Keratinocyte (primary cell): Measurements from ENCODE around the gene HOXB4. TPM values are rescaled to one million over a fixed set of nuclear protein-coding genes. Genes with fewer than 3 reads are reported as not detected.

Experiments used
- DNase-seq: peaks from one replicate; pipeline ENCODE4 v3.0.0-alpha.2; 2011; ENCODE audit warnings: low read depth, missing footprints, low spot score
- FAIRE-seq: peaks from 2 replicates; lab custom pipeline; 2011; peaks lifted over from hg19 to GRCh38; lab: Jason Lieb, UNC
- H2AFZ ChIP-seq: 2 replicates; pipeline ENCODE4 v1.6.0; 2012; ENCODE audit warnings: low read length, control low read depth, inconsistent platforms; ENCODE audit not compliant: control insufficient read depth
- H3K27ac ChIP-seq: 2 replicates; pipeline ENCODE4 v1.5.1; 2011; ENCODE audit warnings: low read length; ENCODE audit not compliant: control insufficient read depth, insufficient read depth
- H3K27me3 ChIP-seq: 3 replicates; pipeline ENCODE4 v1.6.0; 2011; ENCODE audit warnings: low read length; ENCODE audit not compliant: control insufficient read depth, insufficient read depth; ENCODE audit errors: extremely low read depth
- H3K36me3 ChIP-seq, 2 experiments: 2 replicates in 1 of 2; 3 replicates in 1 of 2; pipeline ENCODE4 v1.5.1; 2011; ENCODE audit warnings: low read length in 2 of 2, mild to moderate bottlenecking in 1 of 2; ENCODE audit not compliant: control insufficient read depth in 2 of 2, insufficient read depth in 2 of 2; ENCODE audit errors: extremely low read depth in 1 of 2
- H3K4me1 ChIP-seq: 3 replicates; pipeline ENCODE4 v1.5.1; 2011; ENCODE audit warnings: low read length; ENCODE audit not compliant: control insufficient read depth, insufficient read depth; ENCODE audit errors: extremely low read depth
- H3K4me2 ChIP-seq: 3 replicates; pipeline ENCODE4 v1.6.0; 2011; ENCODE audit warnings: low read depth, low read length; ENCODE audit not compliant: control insufficient read depth, insufficient read depth; ENCODE audit errors: extremely low read depth
- H3K4me3 ChIP-seq, 3 experiments: fragments of 200-600 bp in 1 of 3; sonication (generic) in 1 of 3; 2 replicates in 2 of 3; 3 replicates in 1 of 3; pipeline ENCODE4 v1.5.1; 2011 to 2016; ENCODE audit warnings: low read length in 3 of 3, mild to moderate bottlenecking in 3 of 3, control low read depth in 2 of 3, inconsistent platforms in 1 of 3, low read depth in 1 of 3, mixed read lengths in 1 of 3, mixed run types in 1 of 3, moderate library complexity in 1 of 3; ENCODE audit not compliant: control insufficient read depth in 2 of 3, insufficient read depth in 2 of 3; ENCODE audit errors: extremely low read depth in 1 of 3
- H3K79me2 ChIP-seq: 2 replicates; pipeline ENCODE4 v1.6.0; 2012; ENCODE audit warnings: low read length; ENCODE audit not compliant: control insufficient read depth, insufficient read depth
- H3K9ac ChIP-seq: 3 replicates; pipeline ENCODE4 v1.6.0; 2011; ENCODE audit warnings: low read length; ENCODE audit not compliant: control insufficient read depth, insufficient read depth; ENCODE audit errors: extremely low read depth
- H3K9me1 ChIP-seq: 3 replicates; pipeline ENCODE4 v1.6.0; 2011; ENCODE audit warnings: low read length; ENCODE audit not compliant: control insufficient read depth, insufficient read depth; ENCODE audit errors: extremely low read depth
- H3K9me3 ChIP-seq: 2 replicates; pipeline ENCODE4 v1.5.1; 2012; ENCODE audit warnings: low read depth, low read length; ENCODE audit not compliant: control insufficient read depth
- H4K20me1 ChIP-seq: 3 replicates; pipeline ENCODE4 v1.6.0; 2011; ENCODE audit warnings: low read length; ENCODE audit not compliant: control insufficient read depth, insufficient read depth; ENCODE audit errors: extremely low read depth
- EZH2 ChIP-seq: IDR thresholded peaks from one replicate; pipeline ENCODE4 v1.6.1; 2012; ENCODE audit warnings: inconsistent platforms, mild to moderate bottlenecking, low read length, moderate library complexity
- dilution Hi-C: fragments of 300-500 bp; cut with MboI; formaldehyde crosslinking; loops from one replicate; pipeline ENCODE4 v1.7.0; 2020; ENCODE audit warnings: low sequenced_read_pairs; ENCODE audit not compliant: extremely low pct_ligation_motif_present
- polyA plus RNA-seq, 5 experiments: library from polyadenylated mRNA; depleted of rRNA in 3 of 5; stranded (reverse) in 3 of 5; stranded (forward) in 1 of 5; unstranded in 1 of 5; fragments of >200 nt; gene quantifications; 1 replicate in 1 of 5; 2 replicates in 3 of 5; 3 replicates in 1 of 5; pipeline versions ENCODE4 v1.2.1 to v1.2.3, GENCODE V29; 2011 to 2012; ENCODE audit warnings: missing spikeins in 2 of 5, low read depth in 1 of 5, low replicate concordance in 1 of 5
- TF ChIP-seq, protein P1 (sequence below), 3 experiments: IDR thresholded peaks in 1 of 3; conservative IDR thresholded peaks in 1 of 3; optimal IDR thresholded peaks in 1 of 3; 2 replicates in 2 of 3; 3 replicates in 1 of 3; pipeline versions ENCODE3 to v1.5.1; 2011; ENCODE audit warnings: low read length in 3 of 3, mild to moderate bottlenecking in 3 of 3, moderate library complexity in 2 of 3, control low read depth in 1 of 3, inconsistent platforms in 1 of 3; ENCODE audit not compliant: insufficient read depth in 2 of 3; ENCODE audit errors: extremely low read depth in 1 of 3

The HOXB4 gene
- polyA plus RNA-seq, 1 donor (not counting 4 experiments of a cell fraction or from before 2014, with no cell fraction given): 0.59 TPM

DNA sequence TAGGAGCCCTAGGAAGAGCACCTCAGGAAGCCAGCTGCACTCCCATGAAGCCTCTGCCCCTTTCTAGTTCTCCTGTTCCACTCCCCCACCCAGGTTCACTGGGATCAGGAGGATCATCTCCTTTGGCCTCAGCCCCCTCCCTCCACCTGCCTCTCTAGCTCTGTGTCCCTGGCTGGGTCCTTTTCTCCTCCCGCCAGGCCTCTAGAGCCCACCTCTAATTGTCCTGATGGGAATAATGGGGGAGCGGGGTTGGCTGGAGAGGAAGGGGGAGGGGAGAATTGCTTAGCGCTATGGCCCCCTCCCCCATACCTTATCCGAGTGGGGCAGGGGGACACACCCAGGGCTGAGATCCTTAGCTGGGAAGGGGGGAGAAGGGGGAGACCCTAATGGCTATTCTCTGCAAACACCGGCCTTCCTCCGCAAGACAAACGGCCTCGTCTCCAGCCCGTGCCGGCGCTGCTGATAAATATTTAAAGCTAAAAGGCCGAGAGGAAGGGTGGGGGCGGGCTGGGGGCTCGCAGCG, 31.7 kb upstream of the HOXB4 start:
- H3K9me1 ChIP-seq: no peaks in the 10 kb centered on the region
- dilution Hi-C loops: no loop called here
- H3K27ac ChIP-seq: no peak overlapping the region
- no peaks in the 10 kb centered on the region for H3K36me3 ChIP-seq
- peaks cover 8% of the 10 kb centered on the region for H3K4me1 ChIP-seq
- peak overlapping the region; percentile 51 to 78 (median 67) for H3K4me3 ChIP-seq
- H3K4me2 ChIP-seq: peak overlapping the region; percentile 90
- TF ChIP-seq, protein P1, sequence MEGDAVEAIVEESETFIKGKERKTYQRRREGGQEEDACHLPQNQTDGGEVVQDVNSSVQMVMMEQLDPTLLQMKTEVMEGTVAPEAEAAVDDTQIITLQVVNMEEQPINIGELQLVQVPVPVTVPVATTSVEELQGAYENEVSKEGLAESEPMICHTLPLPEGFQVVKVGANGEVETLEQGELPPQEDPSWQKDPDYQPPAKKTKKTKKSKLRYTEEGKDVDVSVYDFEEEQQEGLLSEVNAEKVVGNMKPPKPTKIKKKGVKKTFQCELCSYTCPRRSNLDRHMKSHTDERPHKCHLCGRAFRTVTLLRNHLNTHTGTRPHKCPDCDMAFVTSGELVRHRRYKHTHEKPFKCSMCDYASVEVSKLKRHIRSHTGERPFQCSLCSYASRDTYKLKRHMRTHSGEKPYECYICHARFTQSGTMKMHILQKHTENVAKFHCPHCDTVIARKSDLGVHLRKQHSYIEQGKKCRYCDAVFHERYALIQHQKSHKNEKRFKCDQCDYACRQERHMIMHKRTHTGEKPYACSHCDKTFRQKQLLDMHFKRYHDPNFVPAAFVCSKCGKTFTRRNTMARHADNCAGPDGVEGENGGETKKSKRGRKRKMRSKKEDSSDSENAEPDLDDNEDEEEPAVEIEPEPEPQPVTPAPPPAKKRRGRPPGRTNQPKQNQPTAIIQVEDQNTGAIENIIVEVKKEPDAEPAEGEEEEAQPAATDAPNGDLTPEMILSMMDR (optimal IDR thresholded peaks at IDR 0.05 in 1 of 3, IDR thresholded peaks at IDR 0.05 in 1 of 3, conservative IDR thresholded peaks at IDR 0.05 in 1 of 3; ENCODE audit: extremely low read depth in 1 of 3, insufficient read depth in 2 of 3, low read length in 3 of 3): no peak
- peak; percentile 20 for TF ChIP-seq EZH2
- peak overlapping the region; percentile 84 for H2AFZ ChIP-seq
- no peaks in the 10 kb centered on the region for H4K20me1 ChIP-seq
- FAIRE-seq (no peak), DNase-seq (no peak)
- H3K9me3 ChIP-seq: no peaks in the 10 kb centered on the region
- peaks cover 90% of the 10 kb centered on the region for H3K27me3 ChIP-seq
- H3K79me2 ChIP-seq: no peaks in the 10 kb centered on the region
- H3K9ac ChIP-seq: no peak overlapping the region

DNA sequence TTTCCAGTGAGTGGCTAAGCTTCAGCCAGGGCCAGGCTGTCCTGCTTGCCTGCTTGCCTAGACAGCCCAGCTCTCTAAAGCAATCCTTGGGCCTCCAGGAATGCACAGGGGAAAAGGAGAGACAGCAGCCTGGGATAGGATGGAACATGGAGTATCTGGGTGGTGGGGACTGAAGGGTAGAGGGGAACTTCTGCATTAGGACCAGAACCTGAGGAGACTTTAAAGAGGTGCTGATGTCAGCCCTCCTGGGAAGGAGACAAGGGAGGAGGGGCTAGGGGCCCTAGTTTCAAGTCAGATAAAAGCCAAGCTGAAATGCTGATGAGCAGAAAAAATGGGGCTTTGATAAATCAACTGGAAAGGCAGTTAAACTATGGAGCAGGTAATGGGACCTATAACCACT, 30.9 kb upstream of the HOXB4 start:
- Histone ChIP-seq H3K4me3 (no peak overlapping the region), H3K4me2 (no peak overlapping the region), H3K27me3 (peaks cover 90% of the 10 kb centered on the region), H3K9me1 (no peaks in the 10 kb centered on the region), H3K27ac (no peak overlapping the region), H4K20me1 (no peaks in the 10 kb centered on the region), H3K9me3 (no peaks in the 10 kb centered on the region), H2AFZ (no peak overlapping the region), H3K9ac (no peak overlapping the region), H3K36me3 (no peaks in the 10 kb centered on the region), H3K79me2 (no peaks in the 10 kb centered on the region), H3K4me1 (peaks cover 5% of the 10 kb centered on the region)
- no peak for FAIRE-seq
- TF ChIP-seq, protein P1 (optimal IDR thresholded peaks at IDR 0.05 in 1 of 3, IDR thresholded peaks at IDR 0.05 in 1 of 3, conservative IDR thresholded peaks at IDR 0.05 in 1 of 3; ENCODE audit: extremely low read depth in 1 of 3, insufficient read depth in 2 of 3, low read length in 3 of 3): no peak
- TF ChIP-seq EZH2: no peak
- dilution Hi-C loops: no loop called here
- DNase-seq: no peak
